NCI-H146 treated with DMSO at 0.1 percent for 48 hours (cell line): ENCODE measurements around the gene ZNF182.
"Not testable (repeated sequence)": the region's sequence is repeated elsewhere in the genome, so short reads cannot be mapped to it uniquely, and the experiment has no call there.

Source experiments
- DNase-seq: peaks from one replicate; lab custom pipeline; 2025; ENCODE audit not compliant: unreplicated experiment; lab: John Stamatoyannopoulos, UW

ZNF182 gene

DNA sequence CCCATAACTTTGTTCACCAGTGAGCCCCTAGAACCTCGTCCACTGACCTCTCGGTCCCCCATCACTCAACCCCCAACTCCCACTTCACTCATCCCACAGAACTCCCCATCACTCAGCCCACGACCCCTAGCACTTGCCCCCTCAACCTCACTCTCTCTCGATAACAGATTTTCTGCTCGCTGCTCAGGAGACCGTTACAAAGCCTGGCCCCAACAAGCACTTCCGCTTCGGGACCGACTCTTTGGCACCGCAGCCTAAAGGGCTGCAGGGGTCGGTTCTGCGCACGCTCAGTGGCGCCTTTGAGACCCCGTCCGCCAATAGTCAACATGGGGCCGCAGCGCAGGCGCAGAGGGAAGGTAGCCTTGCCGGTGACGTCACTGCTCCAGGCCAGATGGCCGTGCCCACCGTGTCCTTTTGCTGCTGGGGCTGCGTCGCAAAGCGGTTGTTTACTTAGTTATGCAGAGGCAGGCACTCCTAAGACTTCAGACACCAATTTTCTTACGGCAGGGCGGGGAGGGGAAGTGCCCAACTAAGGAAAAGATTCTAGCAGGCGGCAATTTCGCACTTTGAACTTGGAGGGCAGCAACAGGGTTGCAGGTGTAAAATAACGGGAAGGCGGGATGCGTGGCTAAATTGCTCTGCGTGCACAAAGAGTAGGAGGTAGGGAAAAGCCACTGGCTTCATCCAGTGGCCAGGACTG is at the start of gene ZNF182:
ZNF182 (minus strand) TSS at position 232 of the 700 bp plus-strand sequence. CDS start 1,380 bp downstream, outside the sequence.
- DNase-seq: peak; percentile 85

DNA sequence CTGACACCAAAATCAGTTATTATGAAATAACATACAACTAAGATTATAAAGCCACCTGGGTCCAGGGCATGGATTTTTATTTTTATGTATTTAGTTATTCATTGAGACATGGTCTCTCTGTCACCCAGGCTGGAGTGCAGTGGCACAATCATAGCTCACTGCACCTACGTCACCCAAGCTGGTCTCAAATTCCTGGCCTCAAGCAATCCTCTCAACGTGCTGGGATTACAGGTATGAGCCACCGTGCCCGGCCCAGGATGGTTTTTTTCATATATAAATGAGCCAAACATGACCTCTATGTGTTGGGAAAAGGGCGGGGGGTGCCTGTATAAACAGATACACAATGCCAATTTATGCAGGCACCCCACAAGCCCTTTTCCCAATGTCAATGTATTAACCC is 43.1 kb upstream of the ZNF182 start:
- no peak for DNase-seq

DNA sequence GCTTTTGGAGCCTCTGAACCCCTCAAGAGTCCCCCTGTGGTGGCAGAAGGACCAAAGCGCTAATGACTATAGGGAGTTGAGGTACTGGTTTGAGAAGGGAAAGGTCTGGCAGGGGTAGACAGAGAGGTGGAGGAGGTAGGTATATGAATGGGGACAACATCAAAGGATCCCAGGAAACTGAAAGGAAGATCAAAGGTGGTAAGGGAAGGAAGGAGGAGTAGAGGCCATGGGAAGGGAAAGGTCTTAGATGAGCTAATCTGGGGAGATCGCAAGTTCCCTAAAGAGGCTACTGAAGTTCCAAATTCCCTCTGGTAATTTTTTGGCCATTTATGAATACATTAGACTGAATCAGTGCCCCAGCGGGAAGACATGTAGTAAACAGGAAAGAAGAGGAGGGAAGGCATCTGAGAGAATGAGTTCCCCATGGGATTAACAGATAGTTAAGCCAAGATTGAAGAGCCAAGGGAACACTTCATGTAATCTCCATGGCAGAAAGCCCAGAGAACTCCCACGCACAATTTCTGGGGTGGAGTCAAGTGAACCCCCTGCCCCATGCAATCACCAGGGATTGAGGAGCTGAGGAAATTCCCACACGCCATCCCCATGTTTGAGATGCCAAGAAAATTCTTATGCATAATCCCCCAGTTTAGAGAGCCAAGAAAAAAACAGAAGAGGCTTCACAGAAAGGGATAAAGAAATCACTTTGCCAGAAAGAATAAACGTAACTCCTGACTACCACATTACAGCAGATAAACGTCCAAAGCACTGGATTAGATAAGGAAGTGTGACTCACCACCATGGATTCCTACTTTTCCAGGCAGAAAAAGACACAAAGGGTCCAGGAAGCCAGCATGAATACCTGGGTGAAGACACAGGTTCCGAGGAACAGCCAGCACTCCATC is 41.9 kb upstream of the ZNF182 start:
- no peak for DNase-seq

- no peak for DNase-seq
Measured at GRCh38 chrX:48043056-48043455, 39.3 kb upstream of the ZNF182 start.

DNA sequence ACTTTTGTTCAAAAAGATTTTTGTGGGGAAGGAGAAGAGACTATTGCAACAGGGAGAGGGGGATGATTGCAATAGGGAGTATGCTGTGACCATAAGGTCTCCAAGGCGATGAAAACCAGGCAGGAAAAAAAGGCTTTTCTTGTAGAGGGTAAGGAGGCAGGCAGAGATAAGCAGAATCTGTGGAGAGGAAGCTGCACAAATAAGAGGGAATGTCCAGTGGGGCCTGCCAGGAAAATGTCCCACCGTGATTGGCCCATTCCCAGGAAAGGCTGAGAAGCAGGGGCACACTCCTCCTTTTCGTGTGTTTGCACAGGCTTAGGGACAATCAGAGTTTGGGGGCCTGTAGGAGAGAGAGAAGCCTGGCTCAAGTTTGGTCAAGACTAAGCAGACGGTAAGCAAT is 32.1 kb upstream of the ZNF182 start:
- DNase-seq: no peak

DNA sequence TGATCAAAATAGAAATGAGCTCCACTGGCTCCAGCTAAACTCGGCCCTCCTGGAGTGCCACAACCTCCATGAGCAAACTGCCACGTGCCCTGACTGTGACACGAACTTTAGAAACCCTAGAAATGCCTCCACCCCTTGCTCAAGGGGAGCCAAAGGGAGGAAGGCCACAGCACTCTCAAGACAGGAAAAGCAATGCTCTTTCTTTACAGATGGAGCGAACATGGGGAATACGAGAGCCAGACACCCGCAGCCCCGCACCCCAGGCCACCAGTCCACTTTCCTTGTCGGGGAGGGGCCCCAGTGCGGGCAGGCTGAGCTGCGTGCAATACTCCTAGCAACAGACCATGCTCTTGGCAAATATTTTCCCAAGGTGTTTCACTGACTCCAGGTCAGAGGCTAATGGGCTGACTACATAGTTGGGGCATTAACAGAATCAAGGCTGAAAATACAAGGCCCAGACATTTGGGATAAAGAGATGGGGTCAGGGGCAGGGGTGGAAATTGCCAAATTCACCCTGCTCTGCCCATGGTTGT is 26.9 kb upstream of the ZNF182 start:
- DNase-seq: not testable (repeated sequence)

- DNase-seq: no peak
Measured at GRCh38 chrX:48030237-48030636, 26.4 kb upstream of the ZNF182 start.

- DNase-seq: no peak
Measured at GRCh38 chrX:48028091-48028490, 24.3 kb upstream of the ZNF182 start.

GRCh38 chrX:48027545-48027944 is 23.8 kb upstream of the ZNF182 start:
- not testable (repeated sequence) for DNase-seq

GRCh38 chrX:48025561-48025960 is 21.8 kb upstream of the ZNF182 start:
- DNase-seq: peak; percentile 49

GRCh38 chrX:48022738-48023137 is 18.9 kb upstream of the ZNF182 start:
- no peak for DNase-seq

DNA sequence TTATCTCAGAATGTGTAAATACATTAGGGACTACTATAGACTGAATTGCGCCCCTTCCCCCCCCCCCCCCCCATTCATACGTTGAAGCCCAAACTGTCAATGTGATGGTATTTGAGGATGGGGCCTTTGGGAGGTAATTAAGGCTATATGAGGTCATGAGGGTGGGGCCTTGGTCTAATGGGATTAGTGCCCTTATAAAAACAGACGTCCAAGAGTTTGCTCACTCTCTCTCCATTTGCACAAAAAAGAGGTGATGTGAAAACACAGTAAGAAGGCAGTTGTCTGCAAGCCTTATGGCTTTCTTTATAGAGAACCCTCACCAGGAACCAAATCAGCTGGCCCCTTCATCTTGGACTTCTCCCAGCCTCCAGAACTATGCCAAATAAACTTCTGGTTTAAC is 18.3 kb upstream of the ZNF182 start:
- DNase-seq: no peak

DNA sequence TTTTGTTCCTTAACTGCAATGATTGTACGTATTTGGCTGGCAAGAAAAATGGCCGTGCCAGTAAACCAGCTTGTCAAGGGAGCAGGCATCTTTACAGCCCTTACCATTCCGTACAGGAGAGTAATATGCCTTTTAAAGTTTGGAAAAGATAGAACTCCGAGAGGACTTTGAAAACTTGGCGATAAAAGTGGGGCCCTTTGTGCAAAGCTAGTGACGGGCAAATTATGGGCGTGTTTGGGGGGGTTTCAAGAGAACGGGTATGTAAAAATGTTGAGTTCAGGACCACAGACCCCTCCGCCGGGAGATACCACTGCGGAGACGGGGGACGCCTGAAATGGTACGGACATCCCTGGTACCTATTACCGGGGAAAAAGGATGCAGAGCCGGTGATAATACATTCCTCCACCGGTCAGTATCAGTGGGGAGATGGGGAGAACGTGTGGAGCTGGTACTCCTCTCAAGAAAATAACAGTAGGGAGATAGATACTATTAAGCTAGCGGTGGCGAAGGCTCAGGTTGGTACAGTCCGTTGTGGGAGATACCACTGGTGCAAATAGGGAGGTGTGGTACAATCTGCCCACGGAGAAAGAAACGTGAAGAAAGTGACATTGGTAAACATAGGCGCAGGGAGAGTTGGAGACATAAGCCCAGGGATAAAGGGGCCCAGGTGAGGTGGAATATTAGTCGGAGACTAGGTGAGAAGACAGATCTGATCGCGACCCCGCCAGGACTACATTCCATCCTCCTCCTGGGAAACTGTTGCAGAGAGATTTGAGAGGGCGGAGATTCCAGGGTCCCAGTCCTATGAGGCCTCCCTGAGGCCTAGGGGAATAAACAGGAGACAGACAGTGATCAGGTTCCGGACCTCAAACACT is 17.5 kb upstream of the ZNF182 start:
- DNase-seq: peak; percentile 68

DNA sequence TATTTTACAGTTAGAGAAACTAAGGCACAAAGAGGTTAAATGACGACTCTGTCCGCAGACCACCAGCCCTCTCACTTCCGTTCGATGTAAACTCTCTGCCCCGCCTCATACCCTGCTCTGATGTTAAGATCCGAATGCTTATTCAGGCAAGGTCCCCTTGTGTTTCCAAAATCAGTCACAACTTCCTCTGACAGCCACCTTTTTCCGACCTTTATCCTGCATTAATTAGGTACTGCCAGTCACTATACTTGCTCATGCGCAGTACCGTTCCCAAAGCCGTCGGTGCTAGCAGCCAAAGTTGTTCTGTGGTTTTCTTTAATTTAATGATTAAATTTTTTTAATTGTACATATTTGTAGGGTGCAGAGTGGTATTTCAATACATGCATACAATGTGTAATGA is 16.7 kb upstream of the ZNF182 start:
- not testable (repeated sequence) for DNase-seq

- DNase-seq: not testable (repeated sequence)
Measured at GRCh38 chrX:48019892-48020291, 16.1 kb upstream of the ZNF182 start.

- DNase-seq: not testable (repeated sequence)
Measured at GRCh38 chrX:48016583-48017310, 13.0 kb upstream of the ZNF182 start.

GRCh38 chrX:48009445-48009960 is 5.7 kb upstream of the ZNF182 start:
- DNase-seq: not testable (repeated sequence)

DNA sequence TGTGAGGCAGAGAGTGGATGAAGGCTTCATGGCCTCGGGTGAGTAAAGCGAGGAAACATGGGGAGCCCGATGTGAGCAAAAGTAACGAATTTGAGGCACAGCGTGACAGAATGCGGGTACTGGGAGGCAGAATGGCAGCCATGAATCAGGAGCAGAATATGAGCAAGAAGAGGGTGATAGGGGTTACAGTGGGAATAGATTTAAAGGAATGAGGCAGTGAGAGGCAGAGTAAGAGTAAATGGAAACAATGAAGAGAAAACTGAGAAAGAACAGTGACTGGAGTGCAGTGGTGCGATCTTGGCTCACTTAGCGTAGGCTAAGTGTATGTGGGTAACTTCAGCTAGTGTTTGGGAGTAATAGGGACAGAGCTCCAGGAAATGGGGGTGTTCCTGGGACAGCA is 2.9 kb upstream of the ZNF182 start, which contains the start of gene SPACA5:
SPACA5 (plus strand) TSS at position 301 of the 400 bp plus-strand sequence. CDS start 815 bp downstream, outside the sequence.
- DNase-seq: not testable (repeated sequence)

DNA sequence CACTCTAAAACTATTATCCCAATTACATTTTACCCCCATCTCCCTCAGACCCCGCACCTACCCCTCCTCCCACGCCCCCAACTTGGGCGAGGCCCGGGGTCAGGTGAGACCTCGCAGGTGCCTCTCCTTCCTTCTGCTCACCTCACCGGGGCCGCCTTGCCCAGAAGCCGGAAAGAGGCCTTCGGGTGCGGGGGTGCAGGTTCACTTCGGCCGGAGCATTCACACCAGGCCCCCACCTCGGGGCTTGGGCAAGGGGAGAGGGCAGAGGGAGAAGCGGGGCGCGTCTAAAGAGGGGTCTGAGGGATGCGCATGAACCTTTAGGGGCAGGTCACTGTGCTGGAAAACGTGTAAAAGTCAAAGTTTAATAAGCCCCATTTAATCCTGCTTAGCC is 427 bp downstream of the ZNF182 start:
- peak; percentile 0 for DNase-seq

- DNase-seq: no peak
Measured at GRCh38 chrX:48002929-48003328, 860 bp downstream of the ZNF182 start.
